Sigmoid colon (tissue), 4 donors: ENCODE measurements around the gene TBC1D10A.

Experiments
- POLR2A ChIP-seq, 2 donors: fragments of 450-650 bp; IDR thresholded peaks; one replicate each; pipeline ENCODE4 v1.6.1; 2016; ENCODE audit warnings: antibody characterized with exemption in 2 of 2, mild to moderate bottlenecking in 2 of 2, moderate library complexity in 2 of 2
- POLR2AphosphoS5 ChIP-seq, 4 donors: sonication (generic); formaldehyde crosslinking; IDR thresholded peaks; one replicate each; pipeline ENCODE4 v1.6.1; 2017; ENCODE audit warnings: antibody characterized with exemption in 4 of 4
- TF ChIP-seq, protein P1 (sequence below), 4 experiments: fragments of 450-650 bp in 3 of 4; fragments of 200-600 bp in 1 of 4; IDR thresholded peaks; one replicate each; pipeline ENCODE4 v1.5.1; 2016 to 2019; ENCODE audit warnings: antibody characterized with exemption in 4 of 4, mild to moderate bottlenecking in 3 of 4, moderate library complexity in 2 of 4

GRCh38 chr22:30348809-30349208 is 22.1 kb upstream of the TBC1D10A start:
- TF ChIP-seq, protein P1, sequence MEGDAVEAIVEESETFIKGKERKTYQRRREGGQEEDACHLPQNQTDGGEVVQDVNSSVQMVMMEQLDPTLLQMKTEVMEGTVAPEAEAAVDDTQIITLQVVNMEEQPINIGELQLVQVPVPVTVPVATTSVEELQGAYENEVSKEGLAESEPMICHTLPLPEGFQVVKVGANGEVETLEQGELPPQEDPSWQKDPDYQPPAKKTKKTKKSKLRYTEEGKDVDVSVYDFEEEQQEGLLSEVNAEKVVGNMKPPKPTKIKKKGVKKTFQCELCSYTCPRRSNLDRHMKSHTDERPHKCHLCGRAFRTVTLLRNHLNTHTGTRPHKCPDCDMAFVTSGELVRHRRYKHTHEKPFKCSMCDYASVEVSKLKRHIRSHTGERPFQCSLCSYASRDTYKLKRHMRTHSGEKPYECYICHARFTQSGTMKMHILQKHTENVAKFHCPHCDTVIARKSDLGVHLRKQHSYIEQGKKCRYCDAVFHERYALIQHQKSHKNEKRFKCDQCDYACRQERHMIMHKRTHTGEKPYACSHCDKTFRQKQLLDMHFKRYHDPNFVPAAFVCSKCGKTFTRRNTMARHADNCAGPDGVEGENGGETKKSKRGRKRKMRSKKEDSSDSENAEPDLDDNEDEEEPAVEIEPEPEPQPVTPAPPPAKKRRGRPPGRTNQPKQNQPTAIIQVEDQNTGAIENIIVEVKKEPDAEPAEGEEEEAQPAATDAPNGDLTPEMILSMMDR (IDR thresholded peaks at IDR 0.05) = no peak
- TF ChIP-seq POLR2AphosphoS5 (IDR thresholded peaks at IDR 0.05) (no peak), POLR2A (IDR thresholded peaks at IDR 0.05) (no peak)
